ENCODE results near the gene MAT2B.
A peak's percentile ranks its signal among the peaks of the same experiment; 100 is the strongest.
"Not testable (repeated sequence)": the region's sequence is repeated elsewhere in the genome, so short reads cannot be mapped to it uniquely, and the experiment has no call there.

MAT2B gene

GRCh38 chr5:163504079-163504931 is 1.1 kb upstream of the MAT2B start:
- DNase-seq: peak; percentile 80

GRCh38 chr5:163505049-163505367 is 411 bp upstream of the MAT2B start:
- DNase-seq: no peak

- DNase-seq: no peak
Measured at GRCh38 chr5:163506095-163506457, 657 bp downstream of the MAT2B start.

- DNase-seq: peak; percentile 64
Measured at GRCh38 chr5:163506726-163507125, 1.3 kb downstream of the MAT2B start.

- no peak for DNase-seq
Measured at GRCh38 chr5:163508753-163509152, 3.3 kb downstream of the MAT2B start.

GRCh38 chr5:163509291-163509951 is 4.0 kb downstream of the MAT2B start:
- DNase-seq: peak; percentile 12

- no peak for DNase-seq
Measured at GRCh38 chr5:163512526-163512925, 7.1 kb downstream of the MAT2B start.

- no peak for DNase-seq
Measured at GRCh38 chr5:163525096-163525495, 19.7 kb downstream of the MAT2B start.

- DNase-seq: no peak
Measured at GRCh38 chr5:163529698-163530097, 24.3 kb downstream of the MAT2B start.

- DNase-seq: no peak
Measured at GRCh38 chr5:163531272-163531671, 25.9 kb downstream of the MAT2B start.

- no peak for DNase-seq
Measured at GRCh38 chr5:163532171-163533084, 27.0 kb downstream of the MAT2B start.

GRCh38 chr5:163533223-163533622 is 27.8 kb downstream of the MAT2B start:
- no peak for DNase-seq

- no peak for DNase-seq
Measured at GRCh38 chr5:163534492-163535094, 29.2 kb downstream of the MAT2B start.

- DNase-seq: no peak
Measured at GRCh38 chr5:163535290-163535689, 29.9 kb downstream of the MAT2B start.

GRCh38 chr5:163536442-163536841 is 31.0 kb downstream of the MAT2B start:
- DNase-seq: not testable (repeated sequence)

- DNase-seq: no peak
Measured at GRCh38 chr5:163540696-163541095, 35.3 kb downstream of the MAT2B start.

- DNase-seq: no peak
Measured at GRCh38 chr5:163542771-163543170, 37.4 kb downstream of the MAT2B start.

- DNase-seq: no peak
Measured at GRCh38 chr5:163544041-163544440, 38.6 kb downstream of the MAT2B start.

- DNase-seq: no peak
Measured at GRCh38 chr5:163544836-163545235, 39.4 kb downstream of the MAT2B start.

- DNase-seq: no peak
Measured at GRCh38 chr5:163548649-163549048, 43.2 kb downstream of the MAT2B start.

- no peak for DNase-seq
Measured at GRCh38 chr5:163551156-163551555, 45.7 kb downstream of the MAT2B start.

GRCh38 chr5:163552536-163552935 is 47.1 kb downstream of the MAT2B start:
- DNase-seq: no peak

- no peak for DNase-seq
Measured at GRCh38 chr5:163561339-163561738, 55.9 kb downstream of the MAT2B start.
